ENCODE measurements around the gene IQGAP2. TPM values are rescaled to one million over a fixed set of nuclear protein-coding genes. Genes with fewer than 3 reads are reported as not detected.

IQGAP2 gene, protein sequence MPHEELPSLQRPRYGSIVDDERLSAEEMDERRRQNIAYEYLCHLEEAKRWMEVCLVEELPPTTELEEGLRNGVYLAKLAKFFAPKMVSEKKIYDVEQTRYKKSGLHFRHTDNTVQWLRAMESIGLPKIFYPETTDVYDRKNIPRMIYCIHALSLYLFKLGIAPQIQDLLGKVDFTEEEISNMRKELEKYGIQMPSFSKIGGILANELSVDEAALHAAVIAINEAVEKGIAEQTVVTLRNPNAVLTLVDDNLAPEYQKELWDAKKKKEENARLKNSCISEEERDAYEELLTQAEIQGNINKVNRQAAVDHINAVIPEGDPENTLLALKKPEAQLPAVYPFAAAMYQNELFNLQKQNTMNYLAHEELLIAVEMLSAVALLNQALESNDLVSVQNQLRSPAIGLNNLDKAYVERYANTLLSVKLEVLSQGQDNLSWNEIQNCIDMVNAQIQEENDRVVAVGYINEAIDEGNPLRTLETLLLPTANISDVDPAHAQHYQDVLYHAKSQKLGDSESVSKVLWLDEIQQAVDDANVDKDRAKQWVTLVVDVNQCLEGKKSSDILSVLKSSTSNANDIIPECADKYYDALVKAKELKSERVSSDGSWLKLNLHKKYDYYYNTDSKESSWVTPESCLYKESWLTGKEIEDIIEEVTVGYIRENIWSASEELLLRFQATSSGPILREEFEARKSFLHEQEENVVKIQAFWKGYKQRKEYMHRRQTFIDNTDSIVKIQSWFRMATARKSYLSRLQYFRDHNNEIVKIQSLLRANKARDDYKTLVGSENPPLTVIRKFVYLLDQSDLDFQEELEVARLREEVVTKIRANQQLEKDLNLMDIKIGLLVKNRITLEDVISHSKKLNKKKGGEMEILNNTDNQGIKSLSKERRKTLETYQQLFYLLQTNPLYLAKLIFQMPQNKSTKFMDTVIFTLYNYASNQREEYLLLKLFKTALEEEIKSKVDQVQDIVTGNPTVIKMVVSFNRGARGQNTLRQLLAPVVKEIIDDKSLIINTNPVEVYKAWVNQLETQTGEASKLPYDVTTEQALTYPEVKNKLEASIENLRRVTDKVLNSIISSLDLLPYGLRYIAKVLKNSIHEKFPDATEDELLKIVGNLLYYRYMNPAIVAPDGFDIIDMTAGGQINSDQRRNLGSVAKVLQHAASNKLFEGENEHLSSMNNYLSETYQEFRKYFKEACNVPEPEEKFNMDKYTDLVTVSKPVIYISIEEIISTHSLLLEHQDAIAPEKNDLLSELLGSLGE (N-terminal part only)
- total RNA-seq = 100 to 1,000 TPM in 2 of 4 donors, 10 to 100 TPM in 2; 46.8 to 121 (median 97.0) TPM

GRCh38 chr5:76402886-76403765 is at the start of gene IQGAP2:
TSS of gene IQGAP2 (plus strand) at chr5:76403285. CDS start at chr5:76403546, 261 bp downstream.
- peak; percentile 85 for DNase-seq
- 0 to 1% methylated on average over 1 to 50 of the region's 92 CpGs for WGBS, 2 donors (ENCODE audit: low coverage in 1 of 2)
- H3K9me3 ChIP-seq = no peaks in the 10 kb centered on the region
- intact Hi-C loops (cut with DNase I; ENCODE audit: low total_unique reads) (no loop called here), in situ Hi-C loops (cut with MboI; ENCODE audit: low pct_ligation_motif_present in 1 of 4, low pct_unique_long_range_greater_than_20kb in 1 of 4, low sequenced_read_pairs in 3 of 4) (loop anchor here in 3 of 4 donors (10.0 to 25.0 kb wide), 2 partner anchors 134 to 142 kb away; no protein-coding TSS in a partner anchor)
- peak within 1 kb of the TSS; percentile 7 to 89 (median 74) for H3K4me3 ChIP-seq
- H3K36me3 ChIP-seq = no peaks in the 10 kb centered on the region
- TF ChIP-seq CTCF (IDR thresholded peaks at IDR 0.05) = peak; percentile 57 to 94 (median 76)
- no peak for TF ChIP-seq EP300 (IDR thresholded peaks at IDR 0.05; ENCODE audit: low read depth)
- TF ChIP-seq POLR2A (IDR thresholded peaks at IDR 0.05) = peak; percentile 57
- peak in 2 of 3 donors; percentile 41 to 68 for TF ChIP-seq POLR2AphosphoS5 (IDR thresholded peaks at IDR 0.05)
- H3K27me3 ChIP-seq = no peaks in the 10 kb centered on the region
- peak within 1 kb of the TSS; percentile 84 to 94 (median 92) for H3K27ac ChIP-seq
- H3K4me1 ChIP-seq = peaks cover 0 to 35% (median 10%) of the 10 kb centered on the region in 4 donors

DNA sequence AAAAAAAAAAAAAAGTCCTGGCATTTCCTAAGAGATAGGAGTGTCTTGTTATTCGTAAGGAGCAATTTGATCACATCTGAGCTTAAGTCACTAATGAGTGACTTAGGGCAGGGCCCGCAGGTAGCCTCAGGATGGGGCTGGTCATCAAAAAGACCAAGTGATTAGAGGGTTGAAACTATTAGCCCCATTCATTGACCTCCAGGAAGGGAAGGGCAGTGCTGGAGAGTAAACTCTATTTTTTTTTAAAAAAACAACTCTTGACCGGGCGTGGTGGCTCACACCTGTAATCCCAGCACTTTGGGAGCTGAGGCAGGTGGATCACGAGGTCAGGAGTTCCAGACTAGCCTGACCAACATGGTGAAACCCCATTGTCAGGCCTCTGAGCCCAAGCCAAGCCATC is 46.2 kb upstream of the IQGAP2 start:
- Histone ChIP-seq H3K4me3 (no peak overlapping the region), H3K27ac (no peak overlapping the region), H3K36me3 (no peaks in the 10 kb centered on the region), H3K4me1 (peaks cover 0 to 10% (median 6%) of the 10 kb centered on the region in 4 donors), H3K9me3 (no peaks in the 10 kb centered on the region), H3K27me3 (no peaks in the 10 kb centered on the region)
- whole genome bisulfite sequencing, 2 donors (ENCODE audit: low coverage in 1 of 2) = 78 to 84% methylated on average over 4 to 5 of the region's 5 CpGs
- in situ Hi-C loops (cut with MboI; ENCODE audit: low pct_ligation_motif_present in 1 of 4, low pct_unique_long_range_greater_than_20kb in 1 of 4, low sequenced_read_pairs in 3 of 4) (no loop called here), intact Hi-C loops (cut with DNase I; ENCODE audit: low total_unique reads) (no loop called here)
- DNase-seq = no peak
- TF ChIP-seq EP300 (IDR thresholded peaks at IDR 0.05; ENCODE audit: low read depth) = no peak
- TF ChIP-seq POLR2AphosphoS5 (IDR thresholded peaks at IDR 0.05) = no peak
- no peak for TF ChIP-seq POLR2A (IDR thresholded peaks at IDR 0.05)
- TF ChIP-seq CTCF (IDR thresholded peaks at IDR 0.05) = no peak

DNA sequence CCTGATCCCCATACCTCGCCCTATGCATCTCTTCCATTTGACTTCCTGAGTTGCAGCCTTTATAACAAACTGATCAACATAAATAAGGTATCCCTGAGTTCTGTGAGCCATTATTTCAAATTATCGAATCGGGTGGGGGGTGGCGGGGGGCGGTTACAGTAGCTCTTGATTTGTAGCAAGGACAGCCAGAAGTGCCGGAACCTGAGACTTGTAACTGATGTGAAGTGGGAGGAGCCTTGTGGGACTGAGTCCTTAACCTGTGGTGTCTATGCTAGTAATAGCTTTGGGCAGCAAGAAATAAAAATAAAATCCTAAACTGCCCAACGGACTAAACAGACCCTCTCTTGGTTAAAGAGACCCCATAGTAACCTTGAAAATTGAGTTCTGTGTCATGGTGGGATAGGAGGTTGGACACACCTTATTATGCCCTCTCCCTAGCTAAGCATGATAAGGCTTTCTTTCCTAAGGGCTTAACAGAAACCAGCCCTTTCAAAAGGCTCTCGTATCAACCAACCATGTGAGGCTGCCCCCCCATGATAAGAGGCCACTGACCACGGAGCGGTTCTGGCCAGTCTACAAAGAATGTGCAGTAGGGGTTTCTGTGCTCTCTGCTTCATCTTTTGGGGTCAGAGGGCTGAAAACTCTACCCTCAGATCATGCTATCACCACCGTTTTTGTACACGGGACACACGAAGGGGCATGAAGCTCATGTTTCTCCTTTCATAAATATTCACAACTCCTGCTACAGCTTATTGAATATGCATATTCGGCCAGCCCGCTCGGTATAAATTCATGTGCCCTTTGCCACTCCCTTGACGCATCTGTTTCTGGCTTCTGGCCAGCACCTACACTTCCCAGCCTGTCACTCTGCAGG is 39.5 kb upstream of the IQGAP2 start:
- intact Hi-C loops (cut with DNase I; ENCODE audit: low total_unique reads) = no loop called here
- WGBS, 2 donors (ENCODE audit: low coverage in 1 of 2) = 0 to 61% methylated on average over 1 to 17 of the region's 17 CpGs
- no peaks in the 10 kb centered on the region for H3K9me3 ChIP-seq
- TF ChIP-seq POLR2A (IDR thresholded peaks at IDR 0.05) (no peak), EP300 (IDR thresholded peaks at IDR 0.05; ENCODE audit: low read depth) (no peak), CTCF (IDR thresholded peaks at IDR 0.05) (no peak), POLR2AphosphoS5 (IDR thresholded peaks at IDR 0.05) (no peak)
- no peak overlapping the region for H3K27ac ChIP-seq
- DNase-seq = peak; percentile 84
- H3K27me3 ChIP-seq = no peaks in the 10 kb centered on the region
- H3K4me1 ChIP-seq = peaks cover 0 to 11% (median 3%) of the 10 kb centered on the region in 4 donors
- H3K4me3 ChIP-seq = no peak overlapping the region
- H3K36me3 ChIP-seq = no peaks in the 10 kb centered on the region
- in situ Hi-C loops (cut with MboI; ENCODE audit: low pct_ligation_motif_present in 1 of 4, low pct_unique_long_range_greater_than_20kb in 1 of 4, low sequenced_read_pairs in 3 of 4) = no loop called here

All from transverse colon (tissue), 4 donors.